HG03064 (cell line): ENCODE data around the gene ABCA2.

Source experiments
- ATAC-seq: cut with Tn5 transposase; IDR thresholded peaks from one replicate; pipeline ENCODE4 v1.9.1; 2021; ENCODE audit warnings: low read depth; ENCODE audit not compliant: unreplicated experiment

The ABCA2 gene

DNA sequence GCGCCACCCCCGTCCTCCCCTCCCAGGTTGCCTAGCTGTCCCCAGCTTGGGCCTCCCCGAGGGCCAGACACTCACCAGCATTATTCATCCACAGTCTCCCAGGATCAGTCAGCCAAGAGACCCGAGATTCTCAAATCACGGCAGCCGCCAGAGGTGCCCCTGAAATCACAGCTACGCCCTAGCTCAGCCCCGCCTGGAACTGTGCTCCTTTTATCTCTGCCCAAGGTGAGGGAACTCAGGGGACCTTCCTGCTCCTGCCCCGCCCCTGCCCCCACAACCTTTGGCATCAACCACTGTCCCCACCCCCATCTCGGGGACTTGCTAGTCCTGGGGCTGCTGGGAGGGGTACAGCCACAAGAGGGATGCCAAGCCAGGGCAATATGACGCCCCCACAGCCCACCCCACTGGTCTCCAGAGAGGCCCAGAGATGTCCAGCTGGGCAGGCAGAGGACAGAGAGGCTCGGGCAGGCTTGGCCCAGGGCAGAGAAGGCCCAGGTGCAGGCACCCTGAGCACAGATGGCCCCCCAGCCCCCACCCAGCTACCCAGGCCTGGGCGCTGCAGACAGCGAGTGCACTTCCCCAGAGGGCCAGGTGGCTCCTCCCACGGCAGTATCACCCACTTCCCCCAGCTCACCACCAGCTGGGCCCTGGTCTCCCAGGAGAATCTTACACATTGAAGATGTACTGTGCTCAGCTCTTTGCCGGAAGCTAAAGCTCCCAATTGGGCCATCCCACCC is 4.0 kb upstream of the ABCA2 start, which contains the start of gene FUT7:
Gene FUT7 (minus strand): TSS at position 185 of the 737 bp plus-strand sequence. CDS start 97 bp downstream, at position 88.
- no peak for ATAC-seq

GRCh38 chr9:137030538-137031527 is 2.8 kb upstream of the ABCA2 start:
- ATAC-seq: no peak

DNA sequence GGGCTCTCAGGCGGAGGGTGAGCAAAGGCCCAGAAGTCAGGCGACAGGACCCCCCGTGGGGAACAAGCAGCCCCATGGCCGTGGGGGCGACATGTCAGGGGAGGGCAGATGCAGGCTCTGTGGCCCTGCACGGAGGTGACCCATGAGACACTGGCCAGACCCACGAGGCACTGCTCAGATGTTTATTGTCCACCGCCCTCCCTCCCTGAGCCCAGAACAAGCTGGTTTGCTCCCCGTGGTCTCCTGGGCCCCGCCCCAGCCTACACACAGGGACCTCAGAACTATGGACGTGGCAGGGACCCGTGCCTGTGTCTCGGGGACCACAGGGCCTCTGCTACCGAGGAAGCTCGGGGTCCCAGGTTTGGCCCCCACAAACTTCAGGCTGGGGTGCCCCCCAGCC is 2.0 kb upstream of the ABCA2 start:
- no peak for ATAC-seq

GRCh38 chr9:137029058-137029936 is 1.3 kb upstream of the ABCA2 start:
- ATAC-seq: no peak

GRCh38 chr9:137028263-137029057 is 423 bp upstream of the ABCA2 start:
- no peak for ATAC-seq

DNA sequence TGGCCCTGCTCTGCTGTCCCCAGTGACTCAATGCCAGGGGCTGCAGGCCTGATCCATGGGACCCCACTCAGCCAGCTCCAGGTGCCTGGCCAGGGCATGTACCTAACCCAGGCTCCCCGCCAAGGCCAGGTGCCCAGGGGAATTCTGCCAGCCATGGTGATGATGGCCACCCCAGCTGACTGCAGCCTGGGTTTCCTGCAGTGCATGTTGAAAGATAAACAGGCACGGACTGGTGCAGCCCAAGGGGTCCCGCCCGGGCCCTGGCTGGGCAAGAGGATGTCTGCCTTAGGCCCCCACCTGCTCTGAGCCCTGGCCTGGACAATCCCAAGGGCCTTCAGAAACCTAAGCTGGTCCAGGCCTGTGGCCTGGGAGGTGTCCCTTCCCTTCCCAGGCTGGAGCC is 1.2 kb downstream of the ABCA2 start:
- no peak for ATAC-seq

GRCh38 chr9:137026384-137026783 is 1.7 kb downstream of the ABCA2 start:
- no peak for ATAC-seq

- no peak for ATAC-seq
Measured at GRCh38 chr9:137025517-137025966, 2.5 kb downstream of the ABCA2 start.

DNA sequence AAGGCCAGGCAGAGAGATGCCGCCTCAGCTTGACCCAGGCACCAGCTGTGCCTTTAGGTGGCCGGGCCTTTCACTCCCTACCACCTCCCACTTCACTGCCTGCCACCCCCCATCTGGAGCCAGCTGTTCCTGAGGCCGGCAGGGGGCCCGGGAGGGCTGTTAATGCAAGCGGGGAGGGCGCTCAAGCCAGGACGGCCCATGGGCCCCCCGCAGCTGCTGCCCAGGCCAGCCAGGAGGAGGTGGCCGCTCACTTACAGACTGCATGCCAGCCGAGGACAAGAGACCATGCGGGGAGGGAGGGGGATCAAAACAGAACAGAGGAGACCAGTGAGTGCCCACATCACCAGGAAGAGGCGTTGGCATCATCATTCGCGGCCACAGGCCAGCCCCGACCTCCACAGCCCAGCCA is 4.5 kb downstream of the ABCA2 start:
- no peak for ATAC-seq

DNA sequence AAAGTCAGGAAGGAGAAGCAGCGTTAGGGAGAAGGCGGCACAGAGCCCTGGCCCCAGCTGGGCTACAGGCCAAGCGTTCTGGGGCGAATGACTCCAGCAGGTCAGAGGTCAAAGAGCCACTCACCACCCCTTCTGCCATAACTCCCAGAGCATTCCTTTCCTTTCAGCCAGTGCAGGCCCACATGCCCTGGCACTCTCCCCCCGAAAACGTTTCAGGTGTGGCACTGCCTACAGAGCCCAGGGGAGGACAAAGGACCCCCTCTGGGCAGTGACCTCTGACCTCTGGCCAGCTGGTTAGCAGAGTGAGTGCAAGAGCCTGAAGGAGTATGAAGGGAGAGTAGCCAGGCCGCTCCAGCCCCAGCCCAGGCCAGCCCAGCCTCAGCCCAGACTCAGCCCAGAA is 4.9 kb downstream of the ABCA2 start:
- ATAC-seq: no peak

DNA sequence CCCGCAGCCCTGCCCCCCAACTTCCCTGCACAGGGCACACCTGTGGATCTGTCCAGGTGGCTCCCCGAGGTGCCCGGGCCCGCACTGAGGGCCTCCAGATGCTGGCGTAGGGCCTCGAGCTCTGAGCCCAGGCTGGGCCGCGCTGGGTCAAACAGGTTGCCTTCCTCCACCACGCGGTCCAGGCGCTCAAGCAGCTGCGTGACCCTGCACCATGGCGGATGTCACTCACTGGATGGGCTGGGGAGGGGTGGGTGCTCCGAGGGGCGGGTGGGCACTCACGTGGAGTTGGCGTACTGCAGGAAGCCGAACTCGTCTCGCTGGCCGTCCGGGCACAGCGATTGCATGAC is 5.4 kb downstream of the ABCA2 start:
- no peak for ATAC-seq

- ATAC-seq: no peak
Measured at GRCh38 chr9:137021979-137022661, 5.9 kb downstream of the ABCA2 start.

- no peak for ATAC-seq
Measured at GRCh38 chr9:137021568-137021978, 6.5 kb downstream of the ABCA2 start.

- no peak for ATAC-seq
Measured at GRCh38 chr9:137020771-137021567, 7.1 kb downstream of the ABCA2 start.

GRCh38 chr9:137019891-137020683 is 8.0 kb downstream of the ABCA2 start:
- no peak for ATAC-seq

- no peak for ATAC-seq
Measured at GRCh38 chr9:137018761-137019559, 9.1 kb downstream of the ABCA2 start.
